Measurements from ENCODE around the gene PPP1R12C. TPM values are rescaled to one million over a fixed set of nuclear protein-coding genes. Genes with fewer than 3 reads are reported as not detected.

The PPP1R12C gene
- total RNA-seq, 1 donor from 2014 or later, result 130 TPM

DNA sequence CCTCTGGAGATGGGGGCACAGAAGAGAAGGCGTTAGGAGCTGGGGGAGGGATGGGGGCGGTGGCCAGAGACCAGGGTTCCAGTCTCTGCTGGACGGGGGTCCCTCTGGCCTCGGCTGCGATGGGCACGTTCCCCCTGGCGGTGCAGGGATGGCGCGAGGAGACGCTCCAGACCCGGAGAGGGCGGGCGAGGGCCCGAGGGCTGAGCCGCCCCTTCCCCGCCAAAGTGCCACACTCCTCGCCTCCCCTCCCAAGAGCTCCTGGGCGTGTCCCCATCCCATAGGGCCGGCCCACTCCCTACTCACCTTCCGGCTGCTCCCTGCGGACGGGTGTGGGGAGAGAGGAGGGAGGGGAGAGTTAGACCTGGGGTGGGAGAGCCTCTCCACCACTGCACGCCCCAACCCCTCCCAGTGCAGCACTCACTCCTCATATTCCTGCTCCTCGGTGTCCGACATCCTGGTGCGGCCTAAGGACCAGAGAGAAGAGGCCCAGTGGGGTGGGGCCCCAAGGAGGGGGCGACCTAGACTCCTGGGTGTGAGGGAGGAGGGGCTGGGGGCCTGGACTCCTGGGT is 29.4 kb upstream of the PPP1R12C start:
- DNase-seq (ENCODE audit: low spot score), result no peak

DNA sequence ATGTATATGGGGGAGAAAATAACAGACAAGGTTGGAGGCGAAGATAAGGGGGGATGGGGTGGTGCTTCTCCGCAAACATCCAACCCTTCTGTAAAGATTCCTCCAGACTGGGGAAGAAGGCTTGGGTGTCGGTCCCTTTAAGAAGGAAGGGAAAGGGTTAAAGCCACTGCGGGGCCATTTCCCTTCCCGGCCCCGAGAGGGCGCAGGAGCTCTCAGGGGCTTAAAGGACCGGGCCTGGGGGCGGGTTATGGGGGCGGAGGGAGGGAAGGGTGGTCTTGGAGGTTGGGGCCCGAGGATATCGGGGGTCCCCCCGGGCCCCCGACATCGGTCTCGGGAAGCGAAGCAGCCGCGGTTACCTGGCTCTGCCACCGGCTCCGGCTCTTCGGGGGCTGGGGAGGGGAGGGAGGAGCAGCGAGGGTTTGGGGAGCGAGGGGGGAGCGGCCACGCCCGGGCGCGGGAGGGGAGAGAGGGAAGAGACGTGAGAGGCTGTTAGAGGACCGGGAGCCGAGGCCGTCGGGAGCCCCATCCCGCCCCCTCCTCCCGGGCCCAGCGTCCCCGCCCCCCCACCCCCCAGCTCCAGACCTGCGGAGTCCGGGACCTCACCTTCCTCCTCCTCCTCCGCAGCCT is 28.8 kb upstream of the PPP1R12C start:
- DNase-seq (ENCODE audit: low spot score), result no peak

DNA sequence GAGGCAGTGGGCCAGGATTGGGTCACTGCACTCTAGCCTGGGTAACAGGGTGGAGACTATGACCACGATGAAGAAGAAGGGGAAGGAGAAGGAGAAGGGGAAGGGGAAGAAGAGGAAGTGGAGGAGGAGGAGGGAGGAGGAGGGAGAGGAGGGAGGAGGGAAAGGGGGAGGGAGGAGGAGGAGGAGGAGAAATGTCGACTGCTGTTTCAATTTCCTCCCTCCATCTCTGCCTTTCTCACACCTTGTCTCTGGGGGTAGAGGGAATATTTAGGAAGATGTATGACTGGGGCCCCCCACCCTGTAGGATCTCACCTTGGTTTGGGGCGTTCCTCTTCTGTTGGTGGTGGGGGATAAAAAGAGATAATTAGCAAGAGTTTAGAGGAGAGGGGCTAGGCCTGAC is 27.8 kb upstream of the PPP1R12C start:
- no peak for DNase-seq (ENCODE audit: low spot score)

DNA sequence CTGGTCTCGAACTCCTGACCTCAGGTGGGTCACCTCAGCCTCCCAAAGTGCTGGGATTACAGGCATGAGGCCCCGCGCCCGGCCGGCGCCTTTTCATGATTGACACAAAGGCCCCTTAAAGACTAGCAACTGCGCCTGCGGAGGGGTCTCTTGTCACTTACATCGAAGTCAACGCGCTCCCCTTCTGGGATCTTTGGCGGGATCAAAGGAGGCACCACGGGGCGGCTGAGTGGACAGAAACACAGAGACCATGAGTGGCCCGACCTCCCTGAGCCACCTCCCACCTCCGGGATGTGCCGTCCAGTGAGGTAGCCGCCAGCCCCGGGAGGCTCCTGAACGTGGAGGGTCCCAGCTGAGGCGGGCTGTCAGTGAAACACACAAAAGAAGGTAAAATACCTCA is 24.3 kb upstream of the PPP1R12C start:
- no peak for DNase-seq (ENCODE audit: low spot score)

DNA sequence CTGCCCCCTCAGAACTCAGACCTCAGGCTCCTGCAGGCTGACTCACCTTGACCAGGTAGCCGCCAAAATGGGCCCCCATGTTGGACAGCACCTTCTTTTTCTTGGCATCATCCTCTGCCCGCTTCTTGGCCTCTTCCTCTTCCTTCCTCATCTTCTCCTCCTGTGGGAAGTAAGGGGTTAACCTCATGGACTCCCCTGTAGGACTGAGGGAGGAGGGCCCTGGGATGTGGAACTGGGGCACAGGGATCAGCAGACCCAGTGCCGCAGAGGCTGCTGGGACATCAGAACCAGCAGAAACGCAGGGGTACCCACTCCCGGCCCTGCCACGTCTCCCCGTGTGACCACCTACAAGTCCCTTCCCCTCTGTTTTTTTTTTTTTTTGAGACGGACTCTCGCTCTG is 20.5 kb upstream of the PPP1R12C start:
- DNase-seq (ENCODE audit: low spot score), result no peak

DNA sequence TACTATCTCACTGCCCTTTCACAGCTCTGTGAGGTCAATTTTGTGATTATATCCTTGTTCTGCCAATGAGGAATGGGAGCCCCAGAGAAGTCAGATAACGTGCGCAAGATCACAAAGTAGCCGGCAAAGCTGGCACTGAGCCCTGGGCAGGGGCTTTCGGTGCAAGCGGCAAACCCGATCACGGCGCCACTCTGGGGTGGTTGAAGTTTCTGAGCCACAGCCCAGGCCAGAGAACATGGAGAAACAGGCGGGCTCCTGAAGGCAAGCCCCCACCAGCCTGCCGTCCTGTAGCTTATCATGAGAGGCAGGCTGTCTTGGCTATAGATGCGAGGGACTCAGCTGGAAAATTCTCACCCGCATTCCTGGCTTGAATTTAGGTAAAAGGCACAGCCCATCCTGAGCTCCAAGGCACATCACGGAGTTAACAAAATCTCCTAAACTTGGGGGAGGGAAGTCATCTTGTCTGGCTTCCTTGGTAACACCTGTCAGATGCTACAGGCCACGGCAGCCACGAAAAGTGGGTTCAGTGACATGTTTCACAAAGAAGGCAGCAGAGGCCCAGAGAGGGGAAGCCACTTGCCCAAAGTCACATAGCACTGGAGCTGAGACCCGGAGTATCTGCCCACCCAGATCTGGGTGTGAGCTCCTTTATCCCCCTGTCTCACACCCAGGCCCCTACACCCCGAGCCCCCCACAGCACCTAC is 19.1 kb upstream of the PPP1R12C start:
- no peak for DNase-seq (ENCODE audit: low spot score)

DNA sequence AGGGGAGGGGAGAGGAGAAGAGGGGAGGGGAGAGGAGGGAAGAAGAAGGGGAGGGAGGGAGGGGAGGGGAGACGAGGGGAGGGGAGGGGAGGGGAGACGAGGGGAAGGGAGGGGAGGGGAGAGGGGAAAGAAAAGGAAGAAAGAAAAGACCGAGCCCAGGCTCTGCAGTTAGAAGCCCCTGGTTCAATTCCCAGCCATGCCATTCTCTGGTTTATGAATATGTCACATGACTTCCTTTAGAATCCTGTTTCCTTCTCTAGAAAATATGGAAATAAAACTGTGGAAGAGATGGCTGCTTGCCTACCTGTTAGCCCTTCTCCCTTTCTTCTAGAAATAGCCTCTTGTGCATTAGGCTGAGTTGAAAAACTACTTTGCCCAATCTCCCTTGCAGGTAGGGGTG is 17.3 kb upstream of the PPP1R12C start:
- DNase-seq (ENCODE audit: low spot score), result no peak

DNA sequence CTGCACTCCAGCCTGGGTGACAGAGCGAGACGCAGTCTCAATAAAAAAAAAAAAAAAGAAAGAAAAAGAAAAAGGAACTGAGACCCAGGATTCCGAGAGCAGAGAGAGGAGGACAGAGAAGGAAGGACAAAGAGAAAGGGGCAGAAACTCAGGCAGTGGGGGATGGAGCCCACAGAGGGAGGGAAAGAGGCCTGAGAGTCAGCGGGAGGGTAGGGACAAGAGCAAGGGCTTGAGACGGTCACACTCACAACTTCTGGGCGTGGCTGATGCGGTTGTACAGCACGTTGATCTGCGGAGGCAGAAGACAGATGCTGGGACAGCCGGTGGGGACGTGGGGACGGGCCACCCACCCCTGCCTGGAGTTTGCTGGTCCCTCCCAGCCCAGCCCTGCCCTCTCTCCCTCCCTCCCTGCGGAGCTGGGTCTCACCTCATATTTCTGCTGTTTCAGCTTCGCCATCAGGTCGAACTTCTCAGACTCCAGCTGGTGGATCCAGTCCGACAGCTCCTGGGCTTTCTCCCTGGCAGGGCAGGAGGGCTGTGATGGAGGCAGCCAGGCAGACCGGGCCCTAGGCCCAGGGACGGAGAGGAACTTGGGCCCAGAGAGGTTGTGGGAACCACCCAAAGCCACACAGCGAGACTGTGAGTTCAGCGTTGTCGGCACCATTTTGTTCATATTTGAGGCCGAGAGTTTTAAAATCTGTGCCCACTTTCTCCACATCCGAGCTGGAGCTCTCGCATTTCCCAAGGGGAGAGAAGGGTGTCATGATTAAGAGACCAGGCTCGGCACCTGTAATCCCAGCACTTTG is 16.4 kb upstream of the PPP1R12C start:
- DNase-seq (ENCODE audit: low spot score), result no peak

DNA sequence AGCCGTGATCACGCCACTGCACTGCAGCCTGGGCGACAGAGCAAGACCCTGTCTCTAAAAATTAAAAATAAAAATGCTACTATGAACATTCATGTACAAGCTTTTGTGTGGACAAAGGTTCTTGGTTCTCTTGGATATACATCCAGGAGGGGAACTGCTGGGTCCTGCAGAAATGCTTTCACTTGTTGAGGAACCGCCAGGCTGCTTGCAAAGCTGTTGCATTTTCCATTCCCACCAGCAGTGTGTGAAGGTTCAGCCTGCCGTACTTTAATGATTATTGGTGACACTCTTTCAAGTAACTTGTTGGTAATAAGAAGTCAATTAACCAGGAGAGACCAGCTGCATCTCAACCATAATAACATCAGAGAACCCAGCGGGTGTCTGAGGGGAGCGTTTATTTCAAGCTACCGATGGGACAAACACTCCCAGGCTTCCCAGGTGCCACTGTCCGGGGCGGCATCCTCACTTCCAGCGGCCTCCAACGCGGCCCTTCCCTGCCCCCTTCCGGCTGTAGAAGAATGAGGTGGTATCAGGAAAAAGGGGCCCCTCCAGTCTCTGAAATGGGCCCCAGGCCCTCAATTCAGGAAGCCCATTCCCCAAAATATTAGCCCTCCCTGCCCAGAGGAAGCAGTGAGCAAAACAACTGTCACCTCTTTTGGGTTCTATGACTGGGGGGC is 15.2 kb upstream of the PPP1R12C start:
- DNase-seq (ENCODE audit: low spot score), result no peak

DNA sequence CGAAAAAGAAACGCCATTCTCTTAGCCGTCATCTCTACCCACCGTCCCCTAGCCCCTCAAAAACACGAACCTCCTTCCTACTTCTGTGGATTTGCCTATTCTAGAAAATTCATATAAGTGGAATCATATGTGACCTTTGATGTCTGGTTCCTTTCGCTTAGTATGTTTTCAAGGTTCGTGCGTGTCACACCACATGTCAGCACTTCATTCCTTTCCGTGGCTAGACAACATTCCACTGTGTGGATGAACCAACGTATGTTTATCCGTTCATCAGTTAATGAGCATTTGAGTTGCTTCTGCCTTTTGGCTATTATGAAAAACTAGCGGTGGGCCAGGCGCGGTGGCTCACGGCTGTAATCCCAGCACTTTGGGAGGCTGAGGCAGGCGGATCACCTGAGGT is 14.0 kb upstream of the PPP1R12C start:
- DNase-seq (ENCODE audit: low spot score), result no peak

DNA sequence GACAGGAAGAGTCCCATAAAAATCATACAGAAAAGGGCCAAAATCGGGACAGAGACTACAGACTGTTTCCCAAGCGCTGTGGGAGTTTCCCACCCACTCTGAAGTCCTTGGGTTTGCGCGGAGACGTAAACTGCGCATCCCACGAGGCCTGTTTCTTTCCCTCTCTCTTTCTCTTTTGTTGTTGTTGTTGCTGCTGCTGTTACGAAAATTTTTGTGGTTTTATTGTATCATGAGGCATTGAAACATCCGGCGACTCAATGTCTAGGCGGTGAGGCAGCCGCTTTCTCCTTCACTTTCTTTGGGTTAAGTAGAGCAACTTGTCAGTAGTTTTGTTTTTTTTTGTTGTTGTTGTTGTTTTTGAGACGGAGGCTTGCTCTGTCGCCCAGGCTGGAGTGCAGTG is 1.6 kb upstream of the PPP1R12C start:
- DNase-seq (ENCODE audit: low spot score), result no peak

DNA sequence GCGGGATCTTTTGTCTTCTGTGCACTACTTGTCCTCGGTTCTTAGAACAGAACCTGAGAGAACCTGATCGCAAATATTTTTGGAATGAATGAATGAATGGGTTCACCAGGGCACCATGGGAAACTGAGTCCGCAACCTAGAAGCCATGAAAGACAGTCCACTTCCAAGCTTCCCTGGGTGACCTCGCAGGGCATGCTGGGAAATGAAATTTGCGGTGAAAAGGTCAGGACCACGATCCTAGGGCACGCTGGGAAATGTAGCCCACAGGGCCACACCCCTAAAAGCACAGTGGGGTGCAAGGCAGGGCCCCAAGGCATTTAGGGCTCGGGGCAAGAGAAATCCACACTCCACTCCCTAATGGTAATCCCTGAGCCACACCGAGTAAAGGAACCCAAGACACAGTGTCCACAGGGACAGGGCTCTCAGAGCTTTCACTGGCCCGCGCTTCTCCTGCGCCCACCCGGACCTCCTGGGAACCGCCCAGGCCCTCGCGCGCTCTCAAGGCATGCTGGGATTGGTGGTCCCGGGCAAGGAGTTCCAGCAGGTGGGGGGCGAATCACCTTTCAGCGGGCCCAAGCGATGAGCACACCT is 1.1 kb upstream of the PPP1R12C start:
- no peak for DNase-seq (ENCODE audit: low spot score)

DNA sequence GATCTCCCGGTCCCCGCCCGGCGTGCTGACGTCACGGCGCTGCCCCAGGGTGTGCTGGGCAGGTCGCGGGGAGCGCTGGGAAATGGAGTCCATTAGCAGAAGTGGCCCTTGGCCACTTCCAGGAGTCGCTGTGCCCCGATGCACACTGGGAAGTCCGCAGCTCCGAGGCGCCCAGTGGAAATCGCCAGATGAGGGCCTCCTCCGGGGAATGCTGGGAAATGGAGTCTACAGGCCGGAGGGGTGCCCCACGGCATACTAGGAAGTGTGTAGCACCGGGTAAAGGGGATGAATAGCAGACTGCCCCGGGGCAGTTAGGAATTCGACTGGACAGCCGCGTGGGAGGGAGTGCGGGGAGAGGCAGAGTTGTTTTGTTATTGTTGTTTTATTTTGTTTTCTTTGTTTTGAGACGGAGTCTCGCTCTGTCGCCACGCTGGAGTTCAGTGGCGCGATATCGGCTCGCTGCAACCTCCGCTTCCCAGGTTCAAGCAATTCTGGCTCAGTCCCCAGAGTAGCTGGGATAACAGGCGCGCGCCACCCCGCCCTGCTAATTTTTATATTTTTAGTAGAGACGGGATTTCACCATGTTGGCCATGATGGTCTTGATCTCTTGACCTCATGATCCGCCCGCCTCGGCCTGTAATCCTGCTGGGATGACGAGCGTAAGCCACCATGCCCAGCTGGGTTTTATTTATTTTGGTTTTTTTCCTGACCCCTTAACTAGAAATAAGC is 390 bp upstream of the PPP1R12C start:
- DNase-seq (ENCODE audit: low spot score), result peak; percentile 99

DNA sequence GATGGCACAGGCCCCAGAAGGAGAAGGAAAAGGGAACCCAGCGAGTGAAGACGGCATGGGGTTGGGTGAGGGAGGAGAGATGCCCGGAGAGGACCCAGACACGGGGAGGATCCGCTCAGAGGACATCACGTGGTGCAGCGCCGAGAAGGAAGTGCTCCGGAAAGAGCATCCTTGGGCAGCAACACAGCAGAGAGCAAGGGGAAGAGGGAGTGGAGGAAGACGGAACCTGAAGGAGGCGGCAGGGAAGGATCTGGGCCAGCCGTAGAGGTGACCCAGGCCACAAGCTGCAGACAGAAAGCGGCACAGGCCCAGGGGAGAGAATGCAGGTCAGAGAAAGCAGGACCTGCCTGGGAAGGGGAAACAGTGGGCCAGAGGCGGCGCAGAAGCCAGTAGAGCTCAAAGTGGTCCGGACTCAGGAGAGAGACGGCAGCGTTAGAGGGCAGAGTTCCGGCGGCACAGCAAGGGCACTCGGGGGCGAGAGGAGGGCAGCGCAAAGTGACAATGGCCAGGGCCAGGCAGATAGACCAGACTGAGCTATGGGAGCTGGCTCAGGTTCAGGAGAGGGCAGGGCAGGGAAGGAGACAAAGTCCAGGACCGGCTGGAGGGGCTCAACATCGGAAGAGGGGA is 1.1 kb downstream of the PPP1R12C start:
- DNase-seq (ENCODE audit: low spot score), result no peak

DNA sequence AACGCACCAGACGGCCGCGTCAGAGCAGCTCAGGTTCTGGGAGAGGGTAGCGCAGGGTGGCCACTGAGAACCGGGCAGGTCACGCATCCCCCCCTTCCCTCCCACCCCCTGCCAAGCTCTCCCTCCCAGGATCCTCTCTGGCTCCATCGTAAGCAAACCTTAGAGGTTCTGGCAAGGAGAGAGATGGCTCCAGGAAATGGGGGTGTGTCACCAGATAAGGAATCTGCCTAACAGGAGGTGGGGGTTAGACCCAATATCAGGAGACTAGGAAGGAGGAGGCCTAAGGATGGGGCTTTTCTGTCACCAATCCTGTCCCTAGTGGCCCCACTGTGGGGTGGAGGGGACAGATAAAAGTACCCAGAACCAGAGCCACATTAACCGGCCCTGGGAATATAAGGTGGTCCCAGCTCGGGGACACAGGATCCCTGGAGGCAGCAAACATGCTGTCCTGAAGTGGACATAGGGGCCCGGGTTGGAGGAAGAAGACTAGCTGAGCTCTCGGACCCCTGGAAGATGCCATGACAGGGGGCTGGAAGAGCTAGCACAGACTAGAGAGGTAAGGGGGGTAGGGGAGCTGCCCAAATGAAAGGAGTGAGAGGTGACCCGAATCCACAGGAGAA is 1.9 kb downstream of the PPP1R12C start:
- DNase-seq (ENCODE audit: low spot score), result no peak

DNA sequence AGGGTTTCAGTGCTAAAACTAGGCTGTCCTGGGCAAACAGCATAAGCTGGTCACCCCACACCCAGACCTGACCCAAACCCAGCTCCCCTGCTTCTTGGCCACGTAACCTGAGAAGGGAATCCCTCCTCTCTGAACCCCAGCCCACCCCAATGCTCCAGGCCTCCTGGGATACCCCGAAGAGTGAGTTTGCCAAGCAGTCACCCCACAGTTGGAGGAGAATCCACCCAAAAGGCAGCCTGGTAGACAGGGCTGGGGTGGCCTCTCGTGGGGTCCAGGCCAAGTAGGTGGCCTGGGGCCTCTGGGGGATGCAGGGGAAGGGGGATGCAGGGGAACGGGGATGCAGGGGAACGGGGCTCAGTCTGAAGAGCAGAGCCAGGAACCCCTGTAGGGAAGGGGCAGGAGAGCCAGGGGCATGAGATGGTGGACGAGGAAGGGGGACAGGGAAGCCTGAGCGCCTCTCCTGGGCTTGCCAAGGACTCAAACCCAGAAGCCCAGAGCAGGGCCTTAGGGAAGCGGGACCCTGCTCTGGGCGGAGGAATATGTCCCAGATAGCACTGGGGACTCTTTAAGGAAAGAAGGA is 2.8 kb downstream of the PPP1R12C start:
- no peak for DNase-seq (ENCODE audit: low spot score)

DNA sequence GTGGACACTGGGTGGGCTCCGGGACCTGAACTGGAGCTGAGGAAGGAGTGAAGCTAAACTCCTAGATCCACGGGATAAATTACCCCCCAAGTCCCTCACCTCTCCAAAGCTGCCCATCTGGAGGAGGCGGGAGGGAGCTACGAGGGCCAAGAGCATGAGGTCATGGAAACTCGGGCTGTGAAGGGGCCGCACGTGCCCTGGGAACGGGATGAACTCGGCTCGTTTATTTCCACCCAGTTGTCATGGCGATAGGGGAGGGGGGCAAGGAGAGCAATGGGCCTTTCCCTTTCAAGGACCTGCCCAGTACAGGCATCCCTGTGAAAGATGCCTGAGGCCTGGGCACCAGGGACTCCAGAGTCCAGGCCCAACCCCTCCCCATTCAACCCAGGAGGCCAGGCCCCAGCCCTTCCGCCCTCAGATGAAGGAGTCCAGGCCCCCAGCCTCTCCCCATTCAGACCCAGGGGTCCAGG is 3.8 kb downstream of the PPP1R12C start:
- DNase-seq (ENCODE audit: low spot score), result no peak

DNA sequence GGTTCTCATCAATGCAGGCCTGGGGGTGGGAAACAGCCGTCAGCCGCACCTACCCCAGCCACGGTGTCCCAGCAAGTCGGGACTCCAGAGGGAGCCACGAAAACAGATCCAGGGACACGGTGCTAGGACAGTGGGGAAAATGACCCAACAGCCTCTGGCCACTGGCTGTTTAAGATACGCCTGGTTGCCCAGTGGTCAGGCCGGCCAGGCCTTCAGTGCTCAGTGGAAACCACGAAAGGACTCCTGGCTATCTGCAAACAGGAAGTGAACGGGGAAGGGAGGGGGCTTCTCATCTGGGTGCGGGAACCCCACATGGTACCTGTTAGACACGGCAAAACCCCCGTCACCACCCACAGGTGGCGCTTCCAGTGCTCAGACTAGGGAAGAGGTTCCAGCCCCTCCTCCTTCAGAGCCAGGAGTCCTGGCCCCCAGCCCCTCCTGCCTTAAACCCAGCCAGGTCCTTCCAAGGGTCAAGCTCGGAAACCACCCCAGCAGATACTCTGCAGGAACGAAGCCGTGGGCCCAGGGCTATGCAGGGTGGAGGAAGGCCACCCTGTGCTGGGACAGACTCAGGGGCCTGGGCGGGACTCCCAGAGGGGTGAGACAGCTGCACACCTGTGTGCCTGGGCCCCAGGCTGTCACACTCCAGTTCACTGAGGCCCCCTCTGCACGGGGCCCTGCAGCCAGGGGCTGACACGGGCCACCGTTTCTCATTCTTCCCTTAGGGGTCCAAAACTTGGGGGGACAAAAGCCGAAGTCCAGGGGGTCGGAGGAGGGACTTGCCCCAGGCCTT is 4.5 kb downstream of the PPP1R12C start:
- DNase-seq (ENCODE audit: low spot score), result no peak
